Mammary epithelial cell (primary cell): ENCODE measurements around the gene ERBB4.

Experiments used
- CTCF ChIP-seq, 2 donors: IDR thresholded peaks in 1 of 2; conservative IDR thresholded peaks in 1 of 2; 2 replicates each; pipeline ENCODE4 v1.5.1; 2011 to 2012; ENCODE audit warnings: inconsistent platforms in 2 of 2, low read length in 2 of 2, mild to moderate bottlenecking in 2 of 2, control low read depth in 1 of 2, low read depth in 1 of 2; ENCODE audit not compliant: insufficient read depth in 1 of 2; ENCODE audit errors: extremely low read depth in 1 of 2
- EZH2 ChIP-seq: IDR thresholded peaks from 2 replicates; pipeline ENCODE4 v1.6.1; 2012; ENCODE audit warnings: low read length, inconsistent platforms, borderline replicate concordance

- TF ChIP-seq EZH2 (no peak), CTCF (conservative IDR thresholded peaks at IDR 0.05 in 1 of 2, IDR thresholded peaks at IDR 0.05 in 1 of 2; ENCODE audit: extremely low read depth in 1 of 2, insufficient read depth in 1 of 2, low read depth in 1 of 2, low read length in 2 of 2) (no peak)
Measured at GRCh38 chr2:212107989-212108388, 430.6 kb downstream of the ERBB4 start.
